DMS53 treated with DMSO at 0.1 percent for 48 hours (cell line): ENCODE data around the gene PAM16.
"Not testable (repeated sequence)": the region's sequence is repeated elsewhere in the genome, so short reads cannot be mapped to it uniquely, and the experiment has no call there.

ENCODE experiments used
- DNase-seq: peaks from one replicate; lab custom pipeline; 2025; ENCODE audit not compliant: unreplicated experiment; lab: John Stamatoyannopoulos, UW

The PAM16 gene

GRCh38 chr16:4350787-4351659 is at the start of gene PAM16:
TSS of gene PAM16 (minus strand) at chr16:4351321. CDS start at chr16:4351234, 87 bp downstream.
- peak; percentile 75 for DNase-seq

DNA sequence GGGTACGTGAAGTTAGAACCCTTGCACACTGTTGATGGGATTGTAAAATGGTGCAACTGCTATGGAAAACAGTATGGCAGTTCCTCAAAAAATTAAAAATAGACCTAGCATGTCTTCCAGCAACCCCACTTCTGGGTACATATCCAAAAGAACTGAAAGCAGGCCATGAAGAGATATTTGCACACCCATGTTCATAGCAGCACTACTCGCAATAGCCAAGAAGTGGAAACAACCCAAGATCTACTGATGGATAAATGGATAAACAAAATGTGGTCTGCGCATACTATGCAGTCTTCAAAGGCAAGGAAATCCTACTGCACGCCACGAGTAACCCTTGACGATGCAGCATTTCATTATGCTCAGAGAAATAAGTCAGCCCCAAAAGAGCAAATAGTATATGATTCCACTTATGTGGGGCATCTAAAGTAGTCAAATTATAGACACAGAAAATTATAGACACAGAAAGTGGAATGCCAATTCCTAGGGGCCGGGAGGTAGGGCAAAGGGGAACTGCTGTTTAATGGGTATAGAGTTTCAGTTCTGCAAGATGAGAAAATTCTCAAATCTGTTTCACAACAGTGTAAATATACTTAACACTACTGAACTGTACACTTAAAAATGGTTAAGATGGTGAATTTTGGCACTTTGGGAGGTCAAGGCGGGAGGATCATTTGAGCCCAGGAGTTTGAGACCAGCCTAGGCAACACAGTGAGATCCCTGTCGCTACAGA is 48.0 kb upstream of the PAM16 start:
- DNase-seq, result no peak

DNA sequence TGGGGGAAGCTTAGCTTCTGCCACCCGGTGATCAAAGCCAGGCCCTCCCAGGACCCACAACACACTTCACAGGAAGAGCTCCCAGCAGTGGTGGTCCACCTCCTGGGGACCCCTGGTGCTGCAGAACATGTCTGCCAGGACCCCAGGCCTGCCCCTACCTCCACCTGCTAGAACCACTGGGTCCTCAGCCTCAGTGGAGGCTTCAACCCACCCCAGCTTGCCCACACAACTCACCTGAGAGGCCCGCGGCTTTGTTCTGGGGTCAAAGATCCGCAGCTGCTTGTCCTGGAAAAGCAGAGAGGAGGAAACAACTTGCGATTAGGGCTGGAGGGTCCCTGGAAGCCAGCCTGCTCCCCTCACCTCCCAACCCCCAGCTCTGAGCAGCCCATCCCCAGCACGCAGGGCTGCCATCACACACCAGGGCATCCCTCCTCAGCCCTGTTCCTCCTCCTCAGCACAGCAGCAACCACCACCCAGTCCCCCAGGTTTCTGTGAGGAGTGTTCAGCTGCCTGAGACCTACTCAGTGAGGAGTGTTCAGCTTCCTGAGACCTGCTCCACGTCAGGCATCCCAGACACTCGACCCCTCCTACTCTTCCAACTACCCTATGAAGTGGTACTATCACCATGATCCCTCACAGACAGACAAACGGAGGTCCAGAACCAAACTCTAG is 44.1 kb upstream of the PAM16 start:
- DNase-seq, result no peak

DNA sequence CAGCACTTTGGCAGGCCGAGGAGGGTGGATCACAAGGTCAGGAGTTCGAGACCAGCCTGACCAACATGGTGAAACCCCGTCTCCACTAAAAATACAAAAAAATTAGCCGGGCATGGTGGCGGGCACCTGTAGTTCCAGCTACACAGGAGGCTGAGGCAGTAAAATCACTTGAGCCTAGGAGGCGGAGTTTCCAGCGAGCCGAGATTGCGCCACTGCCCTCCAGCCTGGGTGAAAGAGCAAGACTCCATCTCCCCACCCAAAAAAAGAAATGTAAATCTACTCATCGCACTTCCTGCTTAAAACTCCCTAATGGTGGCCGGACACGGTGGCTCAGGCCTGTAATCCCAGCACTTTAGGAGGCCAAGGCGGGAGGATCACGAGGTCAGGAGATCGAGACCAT is 42.7 kb upstream of the PAM16 start:
- not testable (repeated sequence) for DNase-seq

GRCh38 chr16:4393240-4393600 is 42.1 kb upstream of the PAM16 start:
- DNase-seq, result no peak

DNA sequence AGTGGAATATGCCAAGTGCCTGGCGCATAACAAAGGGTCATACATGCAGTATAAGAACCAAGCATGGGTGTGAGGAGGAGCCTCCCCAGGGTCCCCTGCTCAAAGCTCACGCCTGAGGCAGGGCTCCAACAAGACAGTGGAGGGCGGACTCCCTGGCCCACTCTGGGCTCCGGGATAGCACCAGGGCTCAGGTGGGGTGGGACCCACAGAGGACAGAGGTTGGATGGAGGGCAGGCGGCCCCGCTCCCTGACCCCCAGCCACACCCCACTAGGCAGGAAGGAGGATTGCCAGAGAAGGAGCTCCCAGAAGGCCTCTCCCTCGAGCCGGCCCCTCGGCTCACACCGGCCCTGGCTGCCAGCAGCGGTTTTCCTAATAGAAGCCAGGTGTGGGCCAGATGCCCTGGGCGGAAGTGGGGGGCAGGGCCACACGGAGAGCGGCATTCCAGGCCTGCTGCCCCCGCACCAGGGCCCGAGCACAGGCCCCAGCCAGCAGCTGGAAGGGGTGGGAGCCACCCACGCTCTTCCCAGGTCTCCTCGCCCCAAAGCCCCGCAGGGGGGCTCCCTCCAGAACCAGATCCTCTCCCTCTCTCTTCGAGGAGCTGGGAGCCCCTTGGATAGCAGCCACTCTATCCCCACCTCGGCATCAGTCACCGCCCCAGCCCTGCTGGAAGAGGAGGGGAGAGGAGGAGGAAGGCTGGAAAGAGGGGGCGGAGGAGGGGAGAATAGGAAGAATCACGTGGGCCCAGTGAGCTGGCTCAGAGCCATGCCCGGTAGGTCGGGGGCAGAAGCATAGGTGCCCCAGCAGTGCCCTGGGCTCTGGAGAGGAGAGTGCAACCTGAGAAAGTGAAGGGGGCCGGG is 41.5 kb upstream of the PAM16 start:
- DNase-seq, result no peak

GRCh38 chr16:4391631-4392381 is 40.7 kb upstream of the PAM16 start:
- DNase-seq, result no peak

- DNase-seq, result no peak
Measured at GRCh38 chr16:4390266-4391260, 39.4 kb upstream of the PAM16 start.

GRCh38 chr16:4389051-4389955 is 38.2 kb upstream of the PAM16 start:
- DNase-seq, result no peak

GRCh38 chr16:4388271-4389021 is 37.3 kb upstream of the PAM16 start:
- no peak for DNase-seq

DNA sequence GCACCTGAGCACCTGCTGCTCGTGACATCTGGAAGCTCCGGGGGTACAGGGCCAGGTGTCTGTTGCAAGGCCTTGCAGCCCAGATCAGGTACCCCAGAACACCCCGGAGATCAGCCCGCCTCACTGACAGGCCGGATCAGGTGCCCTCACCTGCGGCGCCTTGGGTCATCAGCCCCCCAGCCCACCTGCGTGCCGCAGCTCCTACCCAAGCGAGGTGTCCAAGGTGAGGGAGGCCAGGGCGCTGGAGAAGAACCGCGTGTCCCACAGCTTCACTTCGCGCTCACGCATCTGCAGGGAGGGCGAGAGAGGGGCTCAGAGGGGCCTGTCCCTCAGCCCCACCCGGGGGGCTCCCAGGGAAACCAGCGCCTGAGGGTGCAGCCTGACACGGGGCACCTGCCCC is 36.7 kb upstream of the PAM16 start:
- no peak for DNase-seq

DNA sequence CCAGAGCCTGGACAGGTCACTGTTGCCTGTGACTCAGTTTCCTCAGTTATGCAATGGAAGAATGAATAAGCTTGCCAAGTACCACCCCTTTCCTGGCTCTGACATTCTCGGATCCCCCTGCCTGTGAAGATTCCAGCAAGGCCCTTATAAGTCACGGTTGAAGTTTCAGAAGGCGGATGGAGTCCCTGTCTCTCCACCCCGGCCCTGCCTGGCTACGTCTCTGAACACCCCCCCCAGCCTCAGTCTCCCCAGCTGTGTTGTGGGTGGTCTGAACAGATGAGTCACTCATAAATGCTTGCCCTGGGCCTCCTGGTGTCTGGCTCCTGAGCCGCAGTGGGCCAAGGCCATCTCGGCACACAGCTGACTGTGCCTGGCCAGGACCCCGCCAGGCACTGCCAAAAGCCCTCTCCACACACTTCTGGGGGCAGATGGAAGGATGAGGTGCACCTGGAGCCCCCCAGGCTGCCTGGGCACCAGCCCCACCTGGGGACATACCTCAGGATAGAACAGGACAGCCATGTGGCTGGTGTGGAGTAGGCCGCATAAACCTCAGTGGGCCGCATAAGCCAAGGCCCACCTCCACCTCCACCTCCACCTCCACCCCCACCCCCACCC is 35.9 kb upstream of the PAM16 start:
- DNase-seq, result no peak

GRCh38 chr16:4386451-4386805 is 35.3 kb upstream of the PAM16 start:
- DNase-seq, result no peak

- no peak for DNase-seq
Measured at GRCh38 chr16:4385789-4386450, 34.8 kb upstream of the PAM16 start.

GRCh38 chr16:4385066-4385788 is 34.1 kb upstream of the PAM16 start:
- no peak for DNase-seq

GRCh38 chr16:4384509-4384942 is 33.4 kb upstream of the PAM16 start:
- no peak for DNase-seq
